ENCODE data around the gene SERAC1.

GRCh38 chr6:158060455-158061360 is 107.4 kb downstream of the SERAC1 start:
- TF ChIP-seq REST (IDR thresholded peaks at IDR 0.05; ENCODE audit: insufficient read depth in 1 of 2, low read depth in 2 of 2, low read length in 2 of 2) (no peak), FOXP2 (optimal IDR thresholded peaks at IDR 0.05; ENCODE audit: borderline replicate concordance, extremely low read depth, extremely low read length, insufficient read depth) (no peak), SIN3A (IDR thresholded peaks at IDR 0.05; ENCODE audit: borderline replicate concordance, insufficient read depth, low read length) (no peak), POLR2AphosphoS5 (IDR thresholded peaks at IDR 0.05; ENCODE audit: low read depth, low read length) (no peak)

All from PFSK-1 (cell line).